ENCODE results near the gene DCP1A. TPM values are rescaled to one million over a fixed set of nuclear protein-coding genes. Genes with fewer than 3 reads are reported as not detected.

Gene DCP1A
- total and polyA plus RNA-seq, 2 of the 13 experiments (the other 11 are each of a cell fraction or from before 2014, with no cell fraction given), result 14.2 to 41.2 TPM

- TF ChIP-seq ZNF740 (CRISPR knock-in tag; IDR thresholded peaks at IDR 0.05), result no peak
- TF ChIP-seq ZNF619 (CRISPR knock-in tag; IDR thresholded peaks at IDR 0.05), result no peak
- no peak for TF ChIP-seq ZNF296 (CRISPR knock-in tag; conservative IDR thresholded peaks at IDR 0.05)
- TF ChIP-seq NCOR1 (IDR thresholded peaks at IDR 0.05; ENCODE audit: borderline replicate concordance, low read length), result no peak
- no peak for TF ChIP-seq POLR2AphosphoS2 (IDR thresholded peaks at IDR 0.05; ENCODE audit: low read depth, low read length)
- no peak for TF ChIP-seq BCL3 (CRISPR knock-in tag; IDR thresholded peaks at IDR 0.05)
- TF ChIP-seq ZNF567 (CRISPR knock-in tag; IDR thresholded peaks at IDR 0.05; ENCODE audit: borderline replicate concordance), result no peak
Measured at GRCh38 chr3:53274938-53275605, 72.3 kb downstream of the DCP1A start (continued).

GRCh38 chr3:53273146-53273670 is 74.1 kb downstream of the DCP1A start:
- CTCF ChIA-PET (ENCODE audit: low intra/inter-chr PET ratio, low total read pairs), result no interaction called here
- Histone ChIP-seq H3K4me3 (replicated peaks in 1 of 3; ENCODE audit: insufficient read depth in 1 of 3, low read depth in 2 of 3, low read length in 3 of 3) (no peak overlapping the region), H3K79me2 (ENCODE audit: insufficient read depth, low read length) (no peaks in the 10 kb centered on the region), H3K4me2 (ENCODE audit: low read depth, low read length) (no peak overlapping the region), H3K9me3 (ENCODE audit: low read length) (no peaks in the 10 kb centered on the region), H3K4me1 (ENCODE audit: insufficient read depth, low read length) (peaks cover 40% of the 10 kb centered on the region), H3K36me3 (replicated peaks in 1 of 2; ENCODE audit: control insufficient read depth in 1 of 2, insufficient read depth in 2 of 2, low read length in 2 of 2) (no peaks in the 10 kb centered on the region), H2AFZ (ENCODE audit: low read length) (no peak overlapping the region), H3K27me3 (ENCODE audit: control insufficient read depth in 1 of 2, insufficient read depth in 2 of 2, low read length in 2 of 2) (no peaks in the 10 kb centered on the region), H3K27ac (ENCODE audit: extremely low read length, insufficient read depth, low read length) (no peak overlapping the region), H4K20me1 (ENCODE audit: insufficient read depth, low read length) (no peaks in the 10 kb centered on the region), H3K9ac (ENCODE audit: insufficient read depth, low read depth, low read length) (no peak overlapping the region)
- TF ChIP-seq SIN3A (IDR thresholded peaks at IDR 0.05; ENCODE audit: borderline replicate concordance, low read depth, low read length), result no peak
- 0 out of 2 replicates have a peak, but pooled peaks have one; percentile 27 for TF ChIP-seq ZNF687 (CRISPR knock-in tag; IDR thresholded peaks at IDR 0.05)
- FAIRE-seq, result no peak
- POLR2A ChIA-PET, result no interaction called here
- ATAC-seq, result peak; percentile 12; the same call in 2 of the 3 replicates
- intact Hi-C loops (cut with micrococcal nuclease; ENCODE audit: unreplicated experiment) (no loop called here), in situ Hi-C loops (cut with HindIII; ENCODE audit: extremely low pct_ligation_motif_present, low pct_unique_long_range_greater_than_20kb) (no loop called here)
- no TSS peak for BruUV-seq (replicated peaks)
- no peak for DNase-seq (ENCODE audit: low spot score)
- 84% methylated on average over 6 of the region's 10 CpGs for WGBS (ENCODE audit: low lambda C conversion rate)
